Measurements from ENCODE around the gene TFEB. TPM values are rescaled to one million over a fixed set of nuclear protein-coding genes. Genes with fewer than 3 reads are reported as not detected.

Gene TFEB
- total RNA-seq, 3 donors from 2014 or later (not counting 1 experiment from before 2014, with no cell fraction given): 56.0 to 66.7 (median 66.2) TPM

DNA sequence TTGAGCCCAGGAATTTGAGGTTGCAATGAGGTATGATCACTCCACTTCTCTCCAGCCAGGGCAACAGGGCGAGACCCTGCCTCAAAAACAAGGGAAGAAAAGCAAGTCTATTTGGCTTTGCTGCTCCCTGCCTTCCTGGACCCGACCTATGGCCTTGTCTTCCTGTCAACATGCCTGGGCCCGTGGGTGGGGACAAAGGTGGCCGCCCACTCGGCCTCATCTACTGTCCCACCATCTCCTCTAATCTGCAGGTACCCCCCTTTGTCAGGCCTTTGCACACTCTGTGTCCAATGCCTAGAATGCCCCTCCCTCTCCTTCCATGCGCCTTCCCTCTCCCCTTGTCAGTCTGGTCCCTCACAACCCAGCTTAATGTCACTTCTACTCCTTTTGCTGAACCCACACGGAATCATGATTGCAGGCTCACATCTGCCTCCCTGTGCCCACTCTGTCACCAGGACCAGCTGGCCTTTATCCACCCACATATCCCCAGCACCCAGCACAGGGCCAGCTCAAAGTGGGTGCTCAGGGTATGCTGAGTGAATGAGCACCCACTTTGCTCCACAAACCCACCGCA lies 56.8 kb downstream of the TFEB start:
- Mint-ChIP-seq H3K9me3 (no peaks in the 10 kb centered on the region), H3K36me3 (no peaks in the 10 kb centered on the region), H3K27me3 (ENCODE audit: low read depth in 2 of 2) (peaks cover 11 to 16% of the 10 kb centered on the region in 2 donors), H3K4me3 (no peak overlapping the region), H3K27ac (no peak overlapping the region), H3K4me1 (peaks cover 0 to 15% of the 10 kb centered on the region in 2 donors)
- TF ChIP-seq, protein P1, sequence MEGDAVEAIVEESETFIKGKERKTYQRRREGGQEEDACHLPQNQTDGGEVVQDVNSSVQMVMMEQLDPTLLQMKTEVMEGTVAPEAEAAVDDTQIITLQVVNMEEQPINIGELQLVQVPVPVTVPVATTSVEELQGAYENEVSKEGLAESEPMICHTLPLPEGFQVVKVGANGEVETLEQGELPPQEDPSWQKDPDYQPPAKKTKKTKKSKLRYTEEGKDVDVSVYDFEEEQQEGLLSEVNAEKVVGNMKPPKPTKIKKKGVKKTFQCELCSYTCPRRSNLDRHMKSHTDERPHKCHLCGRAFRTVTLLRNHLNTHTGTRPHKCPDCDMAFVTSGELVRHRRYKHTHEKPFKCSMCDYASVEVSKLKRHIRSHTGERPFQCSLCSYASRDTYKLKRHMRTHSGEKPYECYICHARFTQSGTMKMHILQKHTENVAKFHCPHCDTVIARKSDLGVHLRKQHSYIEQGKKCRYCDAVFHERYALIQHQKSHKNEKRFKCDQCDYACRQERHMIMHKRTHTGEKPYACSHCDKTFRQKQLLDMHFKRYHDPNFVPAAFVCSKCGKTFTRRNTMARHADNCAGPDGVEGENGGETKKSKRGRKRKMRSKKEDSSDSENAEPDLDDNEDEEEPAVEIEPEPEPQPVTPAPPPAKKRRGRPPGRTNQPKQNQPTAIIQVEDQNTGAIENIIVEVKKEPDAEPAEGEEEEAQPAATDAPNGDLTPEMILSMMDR (IDR thresholded peaks at IDR 0.05): no peak
- Histone ChIP-seq H3K9me3 (ENCODE audit: control insufficient read depth, insufficient read depth, low read length) (no peaks in the 10 kb centered on the region), H3K4me1 (ENCODE audit: control insufficient read depth, insufficient read depth, low read length) (peaks cover 18% of the 10 kb centered on the region), H3K36me3 (ENCODE audit: control insufficient read depth, insufficient read depth, low read length) (no peaks in the 10 kb centered on the region), H3K27me3 (ENCODE audit: control insufficient read depth, insufficient read depth, low read length) (no peaks in the 10 kb centered on the region), H3K27ac (ENCODE audit: low read length) (no peak overlapping the region), H3K4me3 (ENCODE audit: low read length) (no peak overlapping the region)
- DNase-seq (no peak), ATAC-seq (no peak)
- intact Hi-C loops (cut with micrococcal nuclease): no loop called here
- 83% methylated on average over 8 of the region's 8 CpGs for WGBS (ENCODE audit: insufficient coverage)

DNA sequence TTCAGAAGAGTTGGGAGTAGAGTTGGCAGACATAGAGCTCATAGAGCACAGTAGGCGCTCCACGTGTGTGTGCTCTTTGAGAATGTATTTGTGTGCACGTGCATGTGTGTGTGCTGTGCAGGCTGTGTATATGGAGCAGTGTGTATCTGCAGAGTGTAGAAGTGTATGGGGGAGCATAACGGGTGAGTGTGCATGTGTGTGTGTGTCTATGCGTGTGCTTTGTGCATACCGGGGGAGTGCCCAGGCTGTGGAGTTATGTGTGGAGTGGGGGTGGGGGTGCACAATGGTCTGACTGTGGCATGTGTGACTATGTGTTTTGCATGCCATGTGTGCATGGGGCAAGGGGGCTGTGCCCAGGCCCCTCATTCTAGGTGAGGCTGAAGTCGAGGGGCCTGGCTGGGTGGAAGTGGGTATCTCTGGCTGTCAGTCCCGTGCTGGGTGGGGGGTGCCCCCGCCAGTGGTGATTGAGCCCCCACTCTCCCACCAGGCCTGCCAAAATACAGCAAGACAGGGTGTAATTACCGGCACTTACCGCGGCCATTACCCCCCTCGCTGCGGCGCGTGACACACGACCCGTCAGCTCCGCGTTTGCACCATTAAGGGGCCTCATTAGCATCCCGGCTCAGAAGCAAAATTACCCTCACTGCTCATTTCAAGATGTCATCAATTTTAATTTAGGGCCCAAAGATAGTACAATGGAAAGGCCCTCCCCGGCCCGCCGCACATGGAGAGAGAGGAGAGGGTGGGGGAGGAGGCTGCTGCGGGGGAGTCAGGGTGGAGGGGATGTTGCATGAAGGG lies 58.1 kb downstream of the TFEB start:
- DNase-seq: no peak
- Histone ChIP-seq H3K4me1 (ENCODE audit: control insufficient read depth, insufficient read depth, low read length) (peaks cover 5% of the 10 kb centered on the region), H3K4me3 (ENCODE audit: low read length) (no peak overlapping the region), H3K9me3 (ENCODE audit: control insufficient read depth, insufficient read depth, low read length) (no peaks in the 10 kb centered on the region), H3K27me3 (ENCODE audit: control insufficient read depth, insufficient read depth, low read length) (no peaks in the 10 kb centered on the region), H3K36me3 (ENCODE audit: control insufficient read depth, insufficient read depth, low read length) (no peaks in the 10 kb centered on the region), H3K27ac (ENCODE audit: low read length) (no peak overlapping the region)
- 93% methylated on average over 25 of the region's 25 CpGs for WGBS (ENCODE audit: insufficient coverage)
- Mint-ChIP-seq H3K9me3 (no peaks in the 10 kb centered on the region), H3K4me3 (no peak overlapping the region), H3K36me3 (no peaks in the 10 kb centered on the region), H3K27ac (no peak overlapping the region), H3K4me1 (peaks cover 0 to 5% of the 10 kb centered on the region in 2 donors), H3K27me3 (ENCODE audit: low read depth in 2 of 2) (peaks cover 11 to 16% of the 10 kb centered on the region in 2 donors)
- no peak for ATAC-seq
- TF ChIP-seq, protein P1 (IDR thresholded peaks at IDR 0.05): no peak
- intact Hi-C loops (cut with micrococcal nuclease): no loop called here

DNA sequence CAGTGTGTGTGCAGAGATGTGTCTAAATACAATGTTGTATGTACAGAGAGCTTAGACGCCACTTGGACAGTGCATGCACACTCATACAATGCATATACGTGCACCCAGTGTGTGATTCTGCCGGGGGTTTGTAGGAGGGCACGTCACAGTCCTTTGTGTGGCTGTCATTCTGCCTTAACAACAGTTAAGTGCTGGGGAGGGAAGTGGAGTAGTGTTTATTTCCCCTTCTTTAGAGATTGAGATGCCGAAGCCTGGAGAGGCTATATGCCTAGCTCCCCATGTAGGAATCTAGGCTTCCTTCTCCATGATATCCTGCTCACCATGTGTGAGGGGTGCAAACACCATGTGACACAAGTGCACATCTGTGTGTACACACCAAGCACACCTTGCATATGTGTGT lies 59.0 kb downstream of the TFEB start:
- H3K27me3 Mint-ChIP-seq (ENCODE audit: low read depth in 2 of 2): peaks cover 16 to 25% of the 10 kb centered on the region in 2 donors
- no peaks in the 10 kb centered on the region for H3K9me3 Mint-ChIP-seq
- ATAC-seq (no peak), DNase-seq (no peak)
- H3K4me1 Mint-ChIP-seq: no peaks in the 10 kb centered on the region
- 75% methylated on average over 5 of the region's 5 CpGs for WGBS (ENCODE audit: insufficient coverage)
- TF ChIP-seq, protein P1 (IDR thresholded peaks at IDR 0.05): no peak
- no peak overlapping the region for H3K4me3 ChIP-seq (ENCODE audit: low read length)
- no peaks in the 10 kb centered on the region for H3K4me1 ChIP-seq (ENCODE audit: control insufficient read depth, insufficient read depth, low read length)
- H3K4me3 Mint-ChIP-seq: no peak overlapping the region
- no peaks in the 10 kb centered on the region for H3K27me3 ChIP-seq (ENCODE audit: control insufficient read depth, insufficient read depth, low read length)
- no peak overlapping the region for H3K27ac Mint-ChIP-seq
- no peaks in the 10 kb centered on the region for H3K36me3 Mint-ChIP-seq
- no peaks in the 10 kb centered on the region for H3K9me3 ChIP-seq (ENCODE audit: control insufficient read depth, insufficient read depth, low read length)
- intact Hi-C loops (cut with micrococcal nuclease): no loop called here
- H3K36me3 ChIP-seq (ENCODE audit: control insufficient read depth, insufficient read depth, low read length): no peaks in the 10 kb centered on the region
- no peak overlapping the region for H3K27ac ChIP-seq (ENCODE audit: low read length)

Data from natural killer cell (primary cell).